K562 (cell line): ENCODE measurements around the gene TGFBR3L. TPM values are rescaled to one million over a fixed set of nuclear protein-coding genes. Genes with fewer than 3 reads are reported as not detected.

ENCODE experiments used
- ATF3 ChIP-seq, 2 experiments: fragments of 450-650 bp in 1 of 2; sonication (generic) in 1 of 2; formaldehyde crosslinking in 1 of 2; IDR thresholded peaks in 1 of 2; conservative IDR thresholded peaks in 1 of 2; 2 replicates each; pipeline versions ENCODE4 v1.6.1 to v1.8.1; 2016 to 2023; ENCODE audit warnings: mild to moderate bottlenecking in 2 of 2, moderate library complexity in 2 of 2, inconsistent platforms in 1 of 2, missing genetic modification reagents in 1 of 2
- CBX1 ChIP-seq: sonication (generic); IDR thresholded peaks from 2 replicates; pipeline ENCODE4 v1.6.1; 2016; ENCODE audit warnings: antibody characterized with exemption, low read depth, mild to moderate bottlenecking
- ESRRA ChIP-seq: fragments of 450-650 bp; IDR thresholded peaks from 2 replicates; pipeline ENCODE4 v1.6.1; 2014; ENCODE audit warnings: low read depth, mild to moderate bottlenecking, moderate library complexity, borderline replicate concordance
- FOXM1 ChIP-seq, 2 experiments: fragments of 450-650 bp in 1 of 2; sonication (generic) in 1 of 2; formaldehyde crosslinking in 1 of 2; IDR thresholded peaks; 2 replicates each; pipeline versions ENCODE4 v1.6.1 to v1.9.0; 2017 to 2022; ENCODE audit warnings: low read depth in 2 of 2, mild to moderate bottlenecking in 2 of 2, missing genetic modification reagents in 1 of 2, moderate library complexity in 1 of 2
- HDAC1 ChIP-seq, 2 experiments: fragments of 450-650 bp; IDR thresholded peaks; 2 replicates each; pipeline ENCODE4 v1.6.1; 2016 to 2017; ENCODE audit warnings: inconsistent platforms in 1 of 2, mild to moderate bottlenecking in 1 of 2, moderate library complexity in 1 of 2
- HNRNPL ChIP-seq: fragments of 200-400 bp; formaldehyde crosslinking; IDR thresholded peaks from 2 replicates; pipeline ENCODE4 v1.6.1; 2017; ENCODE audit warnings: low read depth, mild to moderate bottlenecking, low read length
- KDM1A ChIP-seq, 2 experiments: fragments of 450-650 bp; IDR thresholded peaks; 2 replicates each; pipeline ENCODE4 v1.6.1; 2016; ENCODE audit warnings: mild to moderate bottlenecking in 2 of 2
- MAX ChIP-seq: sonication (generic); formaldehyde crosslinking; IDR thresholded peaks from 2 replicates; pipeline ENCODE4 v1.9.0; 2022; ENCODE audit warnings: mild to moderate bottlenecking, missing genetic modification reagents
- MCM7 ChIP-seq, 2 experiments: fragments of 450-650 bp; IDR thresholded peaks; 2 replicates each; pipeline ENCODE4 v1.6.1; 2016 to 2018
- MITF ChIP-seq: IDR thresholded peaks from 2 replicates; pipeline ENCODE4 v1.6.1; 2014; ENCODE audit warnings: antibody characterized with exemption
- NKRF ChIP-seq: fragments of 450-650 bp; IDR thresholded peaks from 2 replicates; pipeline ENCODE4 v1.6.1; 2016; ENCODE audit warnings: borderline replicate concordance
- NR4A1 ChIP-seq, 2 experiments: fragments of 250-450 bp in 1 of 2; fragments of 450-650 bp in 1 of 2; sonication (Bioruptor Pico) in 1 of 2; IDR thresholded peaks; 2 replicates each; pipeline versions ENCODE4 v1.4.0 to v1.6.1; 2016 to 2020; ENCODE audit warnings: mild to moderate bottlenecking in 2 of 2, missing compliant biosample characterization in 1 of 2, missing genetic modification characterization in 1 of 2, moderate library complexity in 1 of 2
- NRF1 ChIP-seq, 2 experiments: fragments of 450-650 bp; IDR thresholded peaks in 1 of 2; conservative IDR thresholded peaks in 1 of 2; 2 replicates each; pipeline ENCODE4 v1.6.1; 2014; ENCODE audit warnings: mild to moderate bottlenecking in 2 of 2
- OTX1 ChIP-seq: fragments of 450-650 bp; formaldehyde crosslinking; IDR thresholded peaks from 2 replicates; pipeline ENCODE4 v1.4.0; 2022; ENCODE audit warnings: mild to moderate bottlenecking
- THRAP3 ChIP-seq: fragments of 450-650 bp; IDR thresholded peaks from 2 replicates; pipeline ENCODE4 v1.6.1; 2016; ENCODE audit warnings: mild to moderate bottlenecking, inconsistent platforms, borderline replicate concordance
- ZBTB11 ChIP-seq, 3 experiments: fragments of 200-800 bp in 1 of 3; fragments of 250-450 bp in 1 of 3; fragments of 450-650 bp in 1 of 3; sonication (Bioruptor Pico) in 1 of 3; sonication (Bioruptor generic) in 1 of 3; formaldehyde crosslinking in 1 of 3; IDR thresholded peaks; 2 replicates each; pipeline versions ENCODE4 v1.6.1 to v1.8.0; 2016 to 2022; ENCODE audit warnings: mild to moderate bottlenecking in 2 of 3, missing genetic modification characterization in 2 of 3, missing compliant biosample characterization in 1 of 3, moderate library complexity in 1 of 3
- ZNF764 ChIP-seq: fragments of 250-450 bp; sonication (Bioruptor Pico); IDR thresholded peaks from 2 replicates; pipeline ENCODE4 v1.4.0; 2020; ENCODE audit warnings: low read depth, mild to moderate bottlenecking, moderate library complexity
- polyA plus RNA-seq, 8 experiments: library from polyadenylated mRNA; depleted of rRNA in 4 of 8; stranded (reverse) in 5 of 8; unstranded in 3 of 8; fragments of >200 nt; fragmentation: Nextera tagmentation in 2 of 8; fragmentation: Illumina TruSeq in 1 of 8; extraction: Ambion mirVana in 2 of 8; extraction: Trizol in 1 of 8; gene quantifications; 2 replicates each; pipeline versions ENCODE4 v1.2.1 to v1.2.3, GENCODE V29; 2011 to 2014; ENCODE audit warnings: inconsistent platforms in 1 of 8, missing spikeins in 1 of 8
- total RNA-seq, 7 experiments: library from RNA; depleted of rRNA in 6 of 7; stranded (reverse); fragments of >200 nt in 6 of 7; fragmentation: Illumina TruSeq in 2 of 7; extraction: Trizol in 2 of 7; gene quantifications; 2 replicates each; pipeline versions ENCODE4 v1.2.1 to v1.2.3, GENCODE V29; 2011 to 2021; ENCODE audit warnings: low replicate concordance in 1 of 7

TGFBR3L gene
- total and polyA plus RNA-seq, 9 of the 15 experiments (the other 6 are each of a cell fraction or from before 2014, with no cell fraction given): not detected

GRCh38 chr19:7903244-7904073, 11.2 kb upstream of the TGFBR3L start, which contains the start of gene MAP2K7 (continued):
- TF ChIP-seq ZBTB11 (CRISPR knock-in tag; IDR thresholded peaks at IDR 0.05) (0 out of 6 replicates have a peak, but pooled peaks of 1 of the 3 experiments have one; percentile 24), HNRNPL (no peak), NR4A1 (CRISPR knock-in tag; IDR thresholded peaks at IDR 0.05) (no peak), NR4A1 (tag; IDR thresholded peaks at IDR 0.05) (no peak), CBX1 (no peak), ATF3 (IDR thresholded peaks at IDR 0.05) (peak; percentile 65), ATF3 (CRISPR knock-in tag; conservative IDR thresholded peaks at IDR 0.05) (no peak), HDAC1 (IDR thresholded peaks at IDR 0.05) (peak in 1 of 2 experiments; percentile 72; a peak in 1 of 4 replicates), MCM7 (IDR thresholded peaks at IDR 0.05) (no peak), ZNF764 (CRISPR knock-in tag) (no peak), NRF1 (conservative IDR thresholded peaks at IDR 0.05 in 1 of 2, IDR thresholded peaks at IDR 0.05 in 1 of 2) (peak; percentile 100), MAX (CRISPR knock-in tag) (peak; percentile 99), THRAP3 (no peak), OTX1 (CRISPR knock-in tag) (no peak), NKRF (peak; percentile 54; the same call in 1 of the 2 replicates), ESRRA (peak; percentile 71), KDM1A (IDR thresholded peaks at IDR 0.05) (peak in 1 of 2 experiments; percentile 62; a peak in 1 of 4 replicates), FOXM1 (IDR thresholded peaks at IDR 0.05; ENCODE audit: low read depth) (no peak), FOXM1 (CRISPR knock-in tag; IDR thresholded peaks at IDR 0.05; ENCODE audit: low read depth) (no peak), MITF (no peak)
